DMS 273 (cell line): ENCODE data around the gene ZKSCAN1.

Experiments
- DNase-seq: peaks from one replicate; lab custom pipeline; 2025; ENCODE audit not compliant: unreplicated experiment; lab: John Stamatoyannopoulos, UW

ZKSCAN1 gene

GRCh38 chr7:100034871-100035510 is 19.6 kb downstream of the ZKSCAN1 start:
- DNase-seq = no peak

- no peak for DNase-seq
Measured at GRCh38 chr7:100035876-100036275, 20.5 kb downstream of the ZKSCAN1 start.

GRCh38 chr7:100038326-100038725 is 22.9 kb downstream of the ZKSCAN1 start:
- no peak for DNase-seq

GRCh38 chr7:100040575-100040974 is 25.2 kb downstream of the ZKSCAN1 start:
- no peak for DNase-seq

GRCh38 chr7:100044718-100045117 is 29.3 kb downstream of the ZKSCAN1 start:
- peak; percentile 51 for DNase-seq

- no peak for DNase-seq
Measured at GRCh38 chr7:100048680-100049079, 33.3 kb downstream of the ZKSCAN1 start.

- DNase-seq = peak; percentile 95
Measured at GRCh38 chr7:100049441-100050291, 34.3 kb downstream of the ZKSCAN1 start, which contains the start of gene ZSCAN21. TSS of gene ZSCAN21 (plus strand) at chr7:100049774. CDS start at chr7:100057007, 7,233 bp downstream.

GRCh38 chr7:100051611-100052010 is 36.2 kb downstream of the ZKSCAN1 start:
- DNase-seq = no peak

GRCh38 chr7:100053215-100053614 is 37.8 kb downstream of the ZKSCAN1 start:
- DNase-seq = peak; percentile 91

- DNase-seq = no peak
Measured at GRCh38 chr7:100057006-100057405, 41.6 kb downstream of the ZKSCAN1 start.

GRCh38 chr7:100059251-100059739 is 43.9 kb downstream of the ZKSCAN1 start:
- no peak for DNase-seq

- peak; percentile 36 for DNase-seq
Measured at GRCh38 chr7:100061518-100062193, 46.3 kb downstream of the ZKSCAN1 start.

- no peak for DNase-seq
Measured at GRCh38 chr7:100063376-100063775, 48.0 kb downstream of the ZKSCAN1 start.

GRCh38 chr7:100064162-100064561 is 48.8 kb downstream of the ZKSCAN1 start:
- no peak for DNase-seq

GRCh38 chr7:100065452-100066186 is 50.2 kb downstream of the ZKSCAN1 start:
- DNase-seq = peak; percentile 39

- DNase-seq = no peak
Measured at GRCh38 chr7:100066953-100067352, 51.6 kb downstream of the ZKSCAN1 start.

GRCh38 chr7:100069991-100070390 is 54.6 kb downstream of the ZKSCAN1 start:
- no peak for DNase-seq

- peak; percentile 50 for DNase-seq
Measured at GRCh38 chr7:100071018-100071723, 55.8 kb downstream of the ZKSCAN1 start.

GRCh38 chr7:100072462-100072861 is 57.1 kb downstream of the ZKSCAN1 start:
- no peak for DNase-seq

- no peak for DNase-seq
Measured at GRCh38 chr7:100074841-100075240, 59.4 kb downstream of the ZKSCAN1 start.
